ENCODE measurements around the gene AOPEP. TPM values are rescaled to one million over a fixed set of nuclear protein-coding genes. Genes with fewer than 3 reads are reported as not detected.

Gene AOPEP
- total RNA-seq, 1 experiment from 2014 or later: 15.0 TPM

- no peaks in the 10 kb centered on the region for H4K20me1 ChIP-seq (ENCODE audit: control insufficient read depth, insufficient read depth, insufficient read length)
- H2BK120ac ChIP-seq (ENCODE audit: low read depth, low read length, poor library complexity, severe bottlenecking): no peak overlapping the region
- peak; percentile 47 for DNase-seq
- no peak overlapping the region for H3K4ac ChIP-seq (ENCODE audit: low read depth, low read length)
- peak overlapping the region in 1 of 3 experiments; percentile 73; a peak in 2 of 7 replicates for H3K27ac Mint-ChIP-seq
- no peak overlapping the region for H3K9ac ChIP-seq (ENCODE audit: extremely low read depth, insufficient read length, low read length)
- no peak overlapping the region for H3K23ac ChIP-seq (ENCODE audit: insufficient read length, low read depth, low read length)
- no peak for TF ChIP-seq CTCF (conservative IDR thresholded peaks at IDR 0.05)
- H4K8ac ChIP-seq (replicated peaks; ENCODE audit: insufficient read length, low read depth, low read length): no peak overlapping the region
- no peaks in the 10 kb centered on the region for H3K23me2 ChIP-seq (ENCODE audit: insufficient read length, low read depth, low read length, poor library complexity, severe bottlenecking)
- no peak overlapping the region for H3K18ac ChIP-seq (ENCODE audit: insufficient read length, low read depth, low read length)
- H3K27ac ChIP-seq (ENCODE audit: insufficient read length, low read depth, low read length): no peak overlapping the region
- H2BK12ac ChIP-seq (ENCODE audit: insufficient read length, low read depth, low read length): no peak overlapping the region
- H3K14ac ChIP-seq (ENCODE audit: insufficient read depth, low read length): no peak overlapping the region
- no peaks in the 10 kb centered on the region for H3K9me3 ChIP-seq (ENCODE audit: control insufficient read depth, low read depth, low read length)
- no peak overlapping the region for H2BK15ac ChIP-seq (ENCODE audit: low read depth, low read length)
- no peak overlapping the region for H3K4me2 ChIP-seq (ENCODE audit: insufficient read depth, insufficient read length, low read length)
- no peaks in the 10 kb centered on the region for H3K4me1 ChIP-seq (ENCODE audit: insufficient read depth, low read length)
- H3K27me3 Mint-ChIP-seq (ENCODE audit: low read depth): no peaks in the 10 kb centered on the region
- no peak overlapping the region for H2BK20ac ChIP-seq (ENCODE audit: low read depth, low read length, poor library complexity, severe bottlenecking)
- H3K79me2 ChIP-seq (ENCODE audit: insufficient read depth, low read length): no peaks in the 10 kb centered on the region
- no CpG with 5 or more reads among the region's 12 CpGs for WGBS (ENCODE audit: extremely low coverage, insufficient read length, low lambda C conversion rate)
- no peak overlapping the region for H4K5ac ChIP-seq (ENCODE audit: insufficient read length, low read depth, low read length)
- no peak overlapping the region for H2BK5ac ChIP-seq (ENCODE audit: insufficient read length, low read length)
- H3K56ac ChIP-seq (ENCODE audit: insufficient read length, low read depth, low read length): no peak overlapping the region
- H2AFZ ChIP-seq (ENCODE audit: low read length): no peak overlapping the region
- no peaks in the 10 kb centered on the region for H3K27me3 ChIP-seq (ENCODE audit: insufficient read depth, low read length)
- H3K4me3 Mint-ChIP-seq: no peak overlapping the region
- H3K4me1 Mint-ChIP-seq: peaks cover 5 to 10% of the 10 kb centered on the region in 2 experiments
- H2AK5ac ChIP-seq (ENCODE audit: insufficient read length, low read length): no peak overlapping the region
- H4K91ac ChIP-seq (ENCODE audit: insufficient read length, low read depth, low read length): no peak overlapping the region
- H3K79me1 ChIP-seq (ENCODE audit: insufficient read depth, low read depth, low read length, poor library complexity, severe bottlenecking): no peaks in the 10 kb centered on the region
- H3T11ph ChIP-seq (ENCODE audit: low read length): no peak overlapping the region
- H3K9me3 Mint-ChIP-seq: no peaks in the 10 kb centered on the region
- H3K36me3 Mint-ChIP-seq (ENCODE audit: insufficient read depth in 1 of 3, low read depth in 3 of 3): peaks cover 0 to 6% (median 4%) of the 10 kb centered on the region in 3 experiments; a peak in 1 of 7 replicates
Observed at GRCh38 chr9:95024097-95024671, 297.7 kb downstream of the AOPEP start.
